Kidney epithelial cell (primary cell): ENCODE measurements around the gene FBXW11. TPM values are rescaled to one million over a fixed set of nuclear protein-coding genes. Genes with fewer than 3 reads are reported as not detected.

Experiments
- DNase-seq: peaks from one replicate; pipeline ENCODE4 v3.0.0-alpha.2; 2010; ENCODE audit warnings: low read depth
- H3K27me3 ChIP-seq: 2 replicates; pipeline ENCODE4 v1.6.0; 2011; ENCODE audit warnings: low read length; ENCODE audit not compliant: control insufficient read depth, insufficient read depth
- H3K36me3 ChIP-seq: 2 replicates; pipeline ENCODE4 v1.5.1; 2011; ENCODE audit warnings: low read length; ENCODE audit not compliant: control insufficient read depth, insufficient read depth
- H3K4me3 ChIP-seq: 2 replicates; pipeline ENCODE4 v1.5.1; 2011; ENCODE audit warnings: low read depth, mild to moderate bottlenecking, control low read depth, low read length
- total RNA-seq: library from RNA; depleted of rRNA; stranded (reverse); fragments of >200 nt; gene quantifications from 2 replicates; pipeline ENCODE4 v1.2.3, GENCODE V29; 2015
- TF ChIP-seq, protein P1 (sequence below): IDR thresholded peaks from 2 replicates; pipeline ENCODE4 v1.5.1; 2011; ENCODE audit warnings: mild to moderate bottlenecking, moderate library complexity, low read length, control low read depth, inconsistent platforms; ENCODE audit not compliant: insufficient read depth, poor library complexity, severe bottlenecking

FBXW11 gene
- total RNA-seq, 1 donor from 2014 or later = 75.1 TPM

- Histone ChIP-seq H3K36me3 (no peaks in the 10 kb centered on the region), H3K27me3 (no peaks in the 10 kb centered on the region), H3K4me3 (no peak overlapping the region)
- TF ChIP-seq, protein P1, sequence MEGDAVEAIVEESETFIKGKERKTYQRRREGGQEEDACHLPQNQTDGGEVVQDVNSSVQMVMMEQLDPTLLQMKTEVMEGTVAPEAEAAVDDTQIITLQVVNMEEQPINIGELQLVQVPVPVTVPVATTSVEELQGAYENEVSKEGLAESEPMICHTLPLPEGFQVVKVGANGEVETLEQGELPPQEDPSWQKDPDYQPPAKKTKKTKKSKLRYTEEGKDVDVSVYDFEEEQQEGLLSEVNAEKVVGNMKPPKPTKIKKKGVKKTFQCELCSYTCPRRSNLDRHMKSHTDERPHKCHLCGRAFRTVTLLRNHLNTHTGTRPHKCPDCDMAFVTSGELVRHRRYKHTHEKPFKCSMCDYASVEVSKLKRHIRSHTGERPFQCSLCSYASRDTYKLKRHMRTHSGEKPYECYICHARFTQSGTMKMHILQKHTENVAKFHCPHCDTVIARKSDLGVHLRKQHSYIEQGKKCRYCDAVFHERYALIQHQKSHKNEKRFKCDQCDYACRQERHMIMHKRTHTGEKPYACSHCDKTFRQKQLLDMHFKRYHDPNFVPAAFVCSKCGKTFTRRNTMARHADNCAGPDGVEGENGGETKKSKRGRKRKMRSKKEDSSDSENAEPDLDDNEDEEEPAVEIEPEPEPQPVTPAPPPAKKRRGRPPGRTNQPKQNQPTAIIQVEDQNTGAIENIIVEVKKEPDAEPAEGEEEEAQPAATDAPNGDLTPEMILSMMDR = no peak
- no peak for DNase-seq
These were observed 31.1 kb downstream of the FBXW11 start for GRCh38 chr5:171975262-171975876.

- Histone ChIP-seq H3K27me3 (no peaks in the 10 kb centered on the region), H3K4me3 (no peak overlapping the region), H3K36me3 (no peaks in the 10 kb centered on the region)
- DNase-seq = no peak
- TF ChIP-seq, protein P1 = no peak
These were observed 35.6 kb downstream of the FBXW11 start for GRCh38 chr5:171970826-171971225.

GRCh38 chr5:171969288-171969880 lies 37.1 kb downstream of the FBXW11 start:
- TF ChIP-seq, protein P1 = no peak
- Histone ChIP-seq H3K4me3 (no peak overlapping the region), H3K36me3 (no peaks in the 10 kb centered on the region), H3K27me3 (no peaks in the 10 kb centered on the region)
- no peak for DNase-seq

- TF ChIP-seq, protein P1 = no peak
- DNase-seq = no peak
These were observed 37.9 kb downstream of the FBXW11 start for GRCh38 chr5:171968531-171968930.

GRCh38 chr5:171966964-171967363 lies 39.5 kb downstream of the FBXW11 start:
- no peak for DNase-seq
- Histone ChIP-seq H3K4me3 (no peak overlapping the region), H3K27me3 (no peaks in the 10 kb centered on the region), H3K36me3 (no peaks in the 10 kb centered on the region)
- TF ChIP-seq, protein P1 = no peak

More at GRCh38 chr5:171968531-171968930, 37.9 kb downstream of the FBXW11 start:
- no peaks in the 10 kb centered on the region for H3K36me3 ChIP-seq
- H3K27me3 ChIP-seq = no peaks in the 10 kb centered on the region
- no peak overlapping the region for H3K4me3 ChIP-seq

DNA sequence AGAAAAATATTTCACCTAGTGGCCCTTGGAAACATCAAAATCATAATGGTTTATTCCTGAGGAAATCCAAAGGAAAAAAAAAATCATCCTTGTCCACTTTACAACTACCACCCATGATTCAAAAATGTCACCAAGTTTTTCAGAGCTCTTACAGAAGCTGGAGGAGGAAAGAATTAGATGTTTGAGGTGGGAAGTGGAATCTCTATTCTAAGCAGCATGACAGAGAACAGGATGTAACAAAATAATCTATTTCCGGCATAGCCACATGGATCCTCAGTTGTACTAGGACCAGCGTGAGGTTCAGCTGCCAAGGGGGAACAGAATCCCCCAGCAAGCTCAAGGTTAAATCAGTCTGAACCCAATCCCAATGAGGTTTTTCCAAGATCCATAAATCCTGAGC lies 40.2 kb downstream of the FBXW11 start:
- TF ChIP-seq, protein P1 = no peak

More for the DNA sequence above, 40.2 kb downstream of the FBXW11 start:
- no peak for DNase-seq
- Histone ChIP-seq H3K27me3 (no peaks in the 10 kb centered on the region), H3K4me3 (no peak overlapping the region), H3K36me3 (no peaks in the 10 kb centered on the region)
